HepG2 (cell line): ENCODE results near the gene GDAP1L1. TPM values are rescaled to one million over a fixed set of nuclear protein-coding genes. Genes with fewer than 3 reads are reported as not detected.

Experiments used
- ARNT2 ChIP-seq: sonication (generic); formaldehyde crosslinking; IDR thresholded peaks from 2 replicates; pipeline ENCODE4 v1.8.0; 2022; ENCODE audit warnings: mild to moderate bottlenecking, low read depth, missing genetic modification reagents, moderate library complexity
- BRCA1 ChIP-seq: sonication (generic); formaldehyde crosslinking; IDR thresholded peaks from 2 replicates; pipeline ENCODE4 v1.4.0; 2020; ENCODE audit warnings: missing genetic modification reagents
- FOXA3 ChIP-seq: IDR thresholded peaks from 2 replicates; pipeline ENCODE4 v1.6.1; 2016; ENCODE audit warnings: missing genetic modification reagents, missing compliant biosample characterization
- FOXK2 ChIP-seq: fragments of 450-650 bp; IDR thresholded peaks from 2 replicates; pipeline ENCODE4 v1.6.1; 2016
- HNF4G ChIP-seq, 2 experiments: sonication (generic) in 1 of 2; formaldehyde crosslinking in 1 of 2; IDR thresholded peaks; 2 replicates each; pipeline versions ENCODE4 v1.4.0 to v1.6.1; 2011 to 2020; ENCODE audit warnings: borderline replicate concordance in 2 of 2, low read depth in 2 of 2, mild to moderate bottlenecking in 2 of 2, low read length in 1 of 2, missing genetic modification reagents in 1 of 2, moderate library complexity in 1 of 2
- MED13 ChIP-seq: sonication (generic); formaldehyde crosslinking; IDR thresholded peaks from 2 replicates; pipeline ENCODE4 v1.5.0; 2020; ENCODE audit warnings: missing genetic modification reagents
- MTA1 ChIP-seq: sonication (generic); formaldehyde crosslinking; IDR thresholded peaks from 2 replicates; pipeline ENCODE4 v1.4.0; 2020; ENCODE audit warnings: missing genetic modification reagents, mild to moderate bottlenecking, borderline replicate concordance
- NFIB ChIP-seq: sonication (generic); formaldehyde crosslinking; IDR thresholded peaks from 2 replicates; pipeline ENCODE4 v1.9.0; 2021; ENCODE audit warnings: missing genetic modification reagents, mild to moderate bottlenecking, borderline replicate concordance
- PITX1 ChIP-seq: sonication (generic); formaldehyde crosslinking; IDR thresholded peaks from 2 replicates; pipeline ENCODE4 v1.5.1; 2020; ENCODE audit warnings: mild to moderate bottlenecking, missing genetic modification reagents
- RXRB ChIP-seq: IDR thresholded peaks from 2 replicates; pipeline ENCODE4 v1.6.1; 2016; ENCODE audit warnings: borderline replicate concordance, missing genetic modification reagents, missing compliant biosample characterization
- SAFB2 ChIP-seq: sonication (generic); formaldehyde crosslinking; IDR thresholded peaks from 2 replicates; pipeline ENCODE4 v1.5.1; 2020; ENCODE audit warnings: missing genetic modification reagents, low read depth, mild to moderate bottlenecking, borderline replicate concordance
- SP5 ChIP-seq: IDR thresholded peaks from 2 replicates; pipeline ENCODE4 v1.6.1; 2016; ENCODE audit warnings: low read depth, borderline replicate concordance
- SRSF1 ChIP-seq: fragments of 200-400 bp; formaldehyde crosslinking; optimal IDR thresholded peaks from 2 replicates; pipeline ENCODE3; 2017; ENCODE audit warnings: mild to moderate bottlenecking, low read depth, low read length, moderate library complexity
- ZBTB2 ChIP-seq: sonication (generic); formaldehyde crosslinking; IDR thresholded peaks from 2 replicates; pipeline ENCODE4 v1.8.0; 2022; ENCODE audit warnings: low read depth, missing genetic modification reagents
- ZNF292 ChIP-seq: sonication (generic); formaldehyde crosslinking; IDR thresholded peaks from 2 replicates; pipeline ENCODE4 v1.8.1; 2022; ENCODE audit warnings: mild to moderate bottlenecking, low read depth, missing genetic modification reagents, borderline replicate concordance
- ZNF343 ChIP-seq: sonication (generic); formaldehyde crosslinking; IDR thresholded peaks from 2 replicates; pipeline ENCODE4 v1.4.0; 2020; ENCODE audit warnings: mild to moderate bottlenecking, missing genetic modification reagents
- ZNF530 ChIP-seq: sonication (generic); formaldehyde crosslinking; IDR thresholded peaks from 2 replicates; pipeline ENCODE4 v1.5.0; 2020; ENCODE audit warnings: low read depth, mild to moderate bottlenecking, missing genetic modification reagents
- ZNF605 ChIP-seq: sonication (generic); formaldehyde crosslinking; IDR thresholded peaks from 2 replicates; pipeline ENCODE4 v1.8.0; 2022; ENCODE audit warnings: mild to moderate bottlenecking, missing genetic modification reagents
- ZNF724P ChIP-seq: sonication (generic); formaldehyde crosslinking; IDR thresholded peaks from 2 replicates; pipeline ENCODE4 v1.8.0; 2022; ENCODE audit warnings: missing genetic modification reagents, borderline replicate concordance
- ZNF782 ChIP-seq: sonication (generic); formaldehyde crosslinking; IDR thresholded peaks from 2 replicates; pipeline ENCODE4 v1.4.0; 2020; ENCODE audit warnings: missing genetic modification reagents, mild to moderate bottlenecking, borderline replicate concordance
- polyA plus RNA-seq, 8 experiments: library from polyadenylated mRNA; depleted of rRNA in 3 of 8; stranded (reverse) in 7 of 8; unstranded in 1 of 8; fragments of >200 nt; fragmentation: Illumina TruSeq in 4 of 8; extraction: Trizol in 4 of 8; gene quantifications; 2 replicates each; pipeline versions ENCODE4 v1.2.1 to v1.2.3, GENCODE V29; 2011 to 2016; ENCODE audit warnings: low read depth in 4 of 8, missing spikeins in 1 of 8, mixed read lengths in 1 of 8; ENCODE audit not compliant: insufficient read depth in 1 of 8
- total RNA-seq, 5 experiments: library from RNA; depleted of rRNA; stranded (reverse); fragments of >200 nt; fragmentation: Illumina TruSeq; extraction: Trizol; gene quantifications; 2 replicates each; pipeline ENCODE4 v1.2.3, GENCODE V29; 2016; ENCODE audit warnings: low read depth in 1 of 5
- TF ChIP-seq, protein P1 (sequence below): sonication (generic); formaldehyde crosslinking; IDR thresholded peaks from 2 replicates; pipeline ENCODE4 v1.4.0; 2020; ENCODE audit warnings: mild to moderate bottlenecking, missing genetic modification reagents
- TF ChIP-seq, protein P2 (sequence below): sonication (generic); formaldehyde crosslinking; IDR thresholded peaks from 2 replicates; pipeline ENCODE4 v1.4.0; 2020; ENCODE audit warnings: mild to moderate bottlenecking, missing genetic modification reagents

The GDAP1L1 gene
- total and polyA plus RNA-seq, 2 of the 13 experiments (the other 11 are each of a cell fraction or from before 2014, with no cell fraction given), result 0.04 TPM; not detected in 1

- 0 out of 2 replicates have a peak, but pooled peaks have one; percentile 3 for TF ChIP-seq FOXK2
- no peak for TF ChIP-seq ZBTB2 (CRISPR knock-in tag)
- no peak for TF ChIP-seq BRCA1 (CRISPR knock-in tag)
- TF ChIP-seq HNF4G (IDR thresholded peaks at IDR 0.05; ENCODE audit: borderline replicate concordance, low read depth, low read length), result peak; percentile 78
- no peak for TF ChIP-seq HNF4G (CRISPR knock-in tag; IDR thresholded peaks at IDR 0.05; ENCODE audit: borderline replicate concordance, low read depth)
- 0 out of 2 replicates have a peak, but pooled peaks have one; percentile 15 for TF ChIP-seq ZNF343 (CRISPR knock-in tag)
- TF ChIP-seq NFIB (CRISPR knock-in tag), result no peak
- no peak for TF ChIP-seq SRSF1
- TF ChIP-seq MTA1 (CRISPR knock-in tag), result peak; percentile 51; the same call in 1 of the 2 replicates
- no peak for TF ChIP-seq SAFB2
- TF ChIP-seq, protein P1, sequence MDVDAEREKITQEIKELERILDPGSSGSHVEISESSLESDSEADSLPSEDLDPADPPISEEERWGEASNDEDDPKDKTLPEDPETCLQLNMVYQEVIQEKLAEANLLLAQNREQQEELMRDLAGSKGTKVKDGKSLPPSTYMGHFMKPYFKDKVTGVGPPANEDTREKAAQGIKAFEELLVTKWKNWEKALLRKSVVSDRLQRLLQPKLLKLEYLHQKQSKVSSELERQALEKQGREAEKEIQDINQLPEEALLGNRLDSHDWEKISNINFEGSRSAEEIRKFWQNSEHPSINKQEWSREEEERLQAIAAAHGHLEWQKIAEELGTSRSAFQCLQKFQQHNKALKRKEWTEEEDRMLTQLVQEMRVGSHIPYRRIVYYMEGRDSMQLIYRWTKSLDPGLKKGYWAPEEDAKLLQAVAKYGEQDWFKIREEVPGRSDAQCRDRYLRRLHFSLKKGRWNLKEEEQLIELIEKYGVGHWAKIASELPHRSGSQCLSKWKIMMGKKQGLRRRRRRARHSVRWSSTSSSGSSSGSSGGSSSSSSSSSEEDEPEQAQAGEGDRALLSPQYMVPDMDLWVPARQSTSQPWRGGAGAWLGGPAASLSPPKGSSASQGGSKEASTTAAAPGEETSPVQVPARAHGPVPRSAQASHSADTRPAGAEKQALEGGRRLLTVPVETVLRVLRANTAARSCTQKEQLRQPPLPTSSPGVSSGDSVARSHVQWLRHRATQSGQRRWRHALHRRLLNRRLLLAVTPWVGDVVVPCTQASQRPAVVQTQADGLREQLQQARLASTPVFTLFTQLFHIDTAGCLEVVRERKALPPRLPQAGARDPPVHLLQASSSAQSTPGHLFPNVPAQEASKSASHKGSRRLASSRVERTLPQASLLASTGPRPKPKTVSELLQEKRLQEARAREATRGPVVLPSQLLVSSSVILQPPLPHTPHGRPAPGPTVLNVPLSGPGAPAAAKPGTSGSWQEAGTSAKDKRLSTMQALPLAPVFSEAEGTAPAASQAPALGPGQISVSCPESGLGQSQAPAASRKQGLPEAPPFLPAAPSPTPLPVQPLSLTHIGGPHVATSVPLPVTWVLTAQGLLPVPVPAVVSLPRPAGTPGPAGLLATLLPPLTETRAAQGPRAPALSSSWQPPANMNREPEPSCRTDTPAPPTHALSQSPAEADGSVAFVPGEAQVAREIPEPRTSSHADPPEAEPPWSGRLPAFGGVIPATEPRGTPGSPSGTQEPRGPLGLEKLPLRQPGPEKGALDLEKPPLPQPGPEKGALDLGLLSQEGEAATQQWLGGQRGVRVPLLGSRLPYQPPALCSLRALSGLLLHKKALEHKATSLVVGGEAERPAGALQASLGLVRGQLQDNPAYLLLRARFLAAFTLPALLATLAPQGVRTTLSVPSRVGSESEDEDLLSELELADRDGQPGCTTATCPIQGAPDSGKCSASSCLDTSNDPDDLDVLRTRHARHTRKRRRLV, result no peak
- peak; percentile 51; the same call in 1 of the 2 replicates for TF ChIP-seq PITX1
- 0 out of 2 replicates have a peak, but pooled peaks have one; percentile 45 for TF ChIP-seq MED13 (CRISPR knock-in tag)
- no peak for TF ChIP-seq ARNT2 (CRISPR knock-in tag)
- TF ChIP-seq ZNF605, result peak; percentile 83
- TF ChIP-seq, protein P2, sequence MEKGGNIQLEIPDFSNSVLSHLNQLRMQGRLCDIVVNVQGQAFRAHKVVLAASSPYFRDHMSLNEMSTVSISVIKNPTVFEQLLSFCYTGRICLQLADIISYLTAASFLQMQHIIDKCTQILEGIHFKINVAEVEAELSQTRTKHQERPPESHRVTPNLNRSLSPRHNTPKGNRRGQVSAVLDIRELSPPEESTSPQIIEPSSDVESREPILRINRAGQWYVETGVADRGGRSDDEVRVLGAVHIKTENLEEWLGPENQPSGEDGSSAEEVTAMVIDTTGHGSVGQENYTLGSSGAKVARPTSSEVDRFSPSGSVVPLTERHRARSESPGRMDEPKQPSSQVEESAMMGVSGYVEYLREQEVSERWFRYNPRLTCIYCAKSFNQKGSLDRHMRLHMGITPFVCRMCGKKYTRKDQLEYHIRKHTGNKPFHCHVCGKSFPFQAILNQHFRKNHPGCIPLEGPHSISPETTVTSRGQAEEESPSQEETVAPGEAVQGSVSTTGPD (CRISPR knock-in tag), result peak; percentile 99
- no peak for TF ChIP-seq ZNF530 (CRISPR knock-in tag)
- peak; percentile 57; the same call in 1 of the 2 replicates for TF ChIP-seq RXRB (CRISPR knock-in tag)
- TF ChIP-seq ZNF292 (CRISPR knock-in tag), result peak; percentile 85; the same call in 1 of the 2 replicates
- TF ChIP-seq ZNF724P, result no peak
- no peak for TF ChIP-seq ZNF782 (CRISPR knock-in tag)
- peak; percentile 45; the same call in 1 of the 2 replicates for TF ChIP-seq FOXA3 (CRISPR knock-in tag)
- peak; percentile 97 for TF ChIP-seq SP5 (CRISPR knock-in tag)
These were observed 27.4 kb downstream of the GDAP1L1 start (continued) for GRCh38 chr20:44274303-44275017.
